Stimulated activated CD4-positive, alpha-beta T cell treated with anti-CD3 and anti-CD28 coated beads, Interleukin-1b, Interleukin-23, amount 100 ng/mL, for 4 hours (primary cell): Measurements from ENCODE around the gene CSF3R.
"Not testable (repeated sequence)": the region's sequence is repeated elsewhere in the genome, so short reads cannot be mapped to it uniquely, and the experiment has no call there.

Experiments
- DNase-seq, 2 donors: peaks; one replicate each; pipeline ENCODE4 v3.0.0-alpha.2; 2020; ENCODE audit warnings: low read depth in 2 of 2

CSF3R gene

DNA sequence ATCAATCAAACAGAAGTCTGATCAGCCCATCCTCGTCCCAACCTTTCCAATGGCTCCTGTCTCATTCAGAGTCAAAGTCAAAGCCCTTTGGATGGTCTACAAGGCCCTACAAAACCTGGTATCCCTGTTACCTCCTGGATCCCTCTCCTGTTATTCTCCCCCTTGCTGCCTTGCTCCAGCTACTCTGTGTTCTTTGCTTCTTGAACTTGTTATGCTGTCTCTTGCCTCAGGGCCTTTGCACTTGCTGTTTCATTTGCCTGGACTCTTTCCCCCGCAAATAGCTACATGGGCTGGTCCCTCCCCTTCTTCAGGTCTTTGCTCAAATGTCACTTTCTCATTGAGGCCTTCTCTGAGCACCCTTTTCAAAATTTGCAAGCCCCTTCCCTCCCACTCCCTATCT is 1.4 kb upstream of the CSF3R start:
- DNase-seq: no peak

DNA sequence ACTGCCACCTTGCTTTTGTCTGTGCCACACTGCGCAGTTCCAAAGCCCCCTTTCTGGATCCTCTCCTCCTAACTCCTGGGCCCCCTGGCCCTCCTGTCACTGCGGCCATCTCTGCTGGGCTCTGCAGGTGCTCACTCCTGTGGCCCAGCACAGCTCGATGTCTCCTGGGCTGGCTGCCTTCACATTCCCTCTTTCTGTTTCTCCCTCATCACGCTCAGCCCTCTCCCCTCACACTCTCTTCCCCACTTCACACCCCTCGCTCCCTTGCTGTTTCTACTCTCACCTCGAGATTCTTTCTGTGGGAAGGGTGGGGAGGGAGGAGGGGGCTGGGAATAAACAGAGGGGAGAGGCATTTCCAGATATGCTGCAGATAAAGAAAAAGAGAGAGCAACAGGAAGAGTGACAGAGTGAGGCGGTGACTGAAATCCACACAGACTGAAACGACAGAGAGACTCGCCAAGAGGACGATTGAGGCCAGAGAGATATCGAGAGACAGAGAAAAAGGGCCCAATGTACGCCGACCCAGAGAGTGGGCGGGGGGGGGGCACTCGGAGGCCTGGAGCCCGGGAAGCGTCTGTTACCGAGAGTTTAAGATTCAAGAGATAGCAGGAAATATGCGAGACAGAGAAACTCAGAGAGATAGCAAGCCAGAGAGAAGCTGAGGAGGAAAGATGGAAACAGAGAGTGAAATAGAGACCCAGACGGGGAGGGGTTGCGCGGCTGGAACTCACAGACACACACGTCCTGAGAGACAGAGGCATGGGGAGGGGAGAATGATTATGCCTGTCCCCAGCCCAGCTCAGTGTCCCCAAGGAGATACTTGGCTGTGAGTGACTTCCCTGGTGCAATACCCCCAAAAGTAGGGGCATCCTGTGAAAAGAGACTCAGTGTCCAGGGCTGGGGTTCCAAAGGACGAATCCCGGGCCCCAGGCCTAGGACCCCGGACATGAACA is 666 bp downstream of the CSF3R start:
- DNase-seq: no peak

DNA sequence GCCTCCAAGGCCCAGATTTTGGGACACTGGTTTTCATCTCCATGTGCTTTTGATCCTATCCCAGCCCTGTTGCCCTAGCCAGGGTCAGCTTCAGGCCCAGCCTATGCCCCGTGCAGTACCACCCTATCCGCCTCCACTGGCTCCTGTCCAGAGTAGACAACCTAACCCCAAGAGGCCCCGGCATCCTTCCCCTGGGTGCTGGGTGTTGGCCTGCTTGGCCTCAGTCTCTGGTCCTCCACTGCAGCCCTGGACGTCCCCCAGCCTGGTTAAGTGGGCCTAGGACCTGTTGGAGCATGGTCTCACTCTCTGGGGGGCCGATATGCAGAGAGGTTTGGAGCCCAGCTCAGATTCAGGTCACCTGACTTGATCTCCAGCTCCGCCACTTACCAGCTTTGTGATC is 1.6 kb downstream of the CSF3R start:
- no peak for DNase-seq

DNA sequence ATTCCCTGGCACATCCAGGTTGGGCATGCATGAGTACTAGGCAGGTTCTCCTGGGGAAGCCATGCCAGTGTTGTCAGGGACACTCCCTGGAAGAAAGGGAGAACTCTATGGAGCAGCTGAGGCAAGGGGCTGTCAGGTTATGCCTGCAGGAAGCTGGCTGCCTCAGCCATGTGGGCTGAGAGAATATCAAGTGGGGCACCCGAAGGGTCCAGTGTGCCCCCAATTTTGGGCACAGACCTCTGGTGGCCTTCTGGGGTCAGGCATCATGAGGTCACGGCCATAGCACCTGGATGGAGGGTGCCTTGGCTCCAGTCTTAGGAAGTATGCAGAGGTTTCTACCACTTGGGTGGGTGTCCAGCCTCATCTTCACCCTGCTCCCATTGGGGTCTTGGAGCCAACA is 2.6 kb downstream of the CSF3R start:
- DNase-seq: no peak

- DNase-seq: no peak
Measured at GRCh38 chr1:36479505-36480051, 3.1 kb downstream of the CSF3R start.

DNA sequence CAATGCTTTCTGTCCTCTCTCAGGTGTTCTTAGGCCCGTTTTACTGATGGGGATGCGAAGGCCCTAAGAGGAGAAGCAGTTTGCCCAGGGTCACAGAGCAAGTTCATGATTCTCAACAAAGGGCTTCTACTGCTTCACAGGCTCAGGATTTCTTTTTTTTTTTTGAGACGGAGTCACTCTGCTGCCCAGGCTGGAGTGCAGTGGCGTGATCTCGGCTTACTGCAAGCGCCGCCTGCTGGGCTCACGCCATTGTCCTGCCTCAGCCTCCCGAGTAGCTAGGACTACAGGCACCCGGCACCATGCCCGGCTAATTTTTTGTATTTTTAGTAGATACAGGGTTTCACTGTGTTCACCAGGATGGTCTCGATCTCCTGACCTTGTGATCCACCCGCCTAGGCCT is 5.1 kb downstream of the CSF3R start:
- DNase-seq: not testable (repeated sequence)

DNA sequence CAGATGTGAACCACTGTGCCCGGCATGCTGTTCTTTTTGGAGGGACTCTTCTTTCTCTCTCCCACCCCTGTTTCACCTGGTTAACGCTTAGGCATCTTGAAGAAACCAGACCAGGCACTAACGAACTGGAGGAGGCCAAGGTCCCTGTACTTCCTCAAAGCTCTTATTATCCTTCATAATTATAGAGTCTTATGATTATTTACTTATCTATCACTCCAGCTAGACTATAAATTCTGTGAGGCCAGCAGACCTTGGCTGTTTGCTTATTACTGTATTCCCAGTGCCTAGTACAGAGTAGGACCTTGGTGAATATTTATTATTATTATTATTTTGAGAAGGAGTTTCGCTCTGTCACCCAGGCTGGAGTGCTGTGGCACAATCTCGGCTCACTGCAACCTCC is 5.8 kb downstream of the CSF3R start:
- no peak for DNase-seq

GRCh38 chr1:36475910-36476604 is 6.7 kb downstream of the CSF3R start:
- no peak for DNase-seq

DNA sequence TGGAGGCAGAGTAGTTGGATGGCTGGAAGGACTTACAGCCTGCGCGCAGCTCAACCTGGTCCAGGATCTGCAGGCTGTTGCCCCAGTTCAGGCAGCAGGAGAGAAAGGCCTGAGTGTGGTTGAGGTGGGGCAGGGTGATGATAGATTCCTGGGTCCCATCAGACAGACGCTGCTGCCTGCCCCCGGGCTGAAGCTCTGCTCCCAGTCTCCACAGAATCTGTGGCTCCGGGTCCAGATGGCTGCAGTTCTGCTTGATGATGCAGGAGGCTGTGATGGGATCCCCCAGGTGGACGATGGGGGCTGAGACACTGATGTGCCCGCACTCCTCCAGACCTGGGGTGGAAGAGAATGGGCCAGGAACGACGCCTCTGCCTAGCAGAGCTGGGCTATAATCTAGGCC is 7.4 kb downstream of the CSF3R start:
- no peak for DNase-seq

GRCh38 chr1:36472656-36473055 is 10.1 kb downstream of the CSF3R start:
- DNase-seq: no peak

DNA sequence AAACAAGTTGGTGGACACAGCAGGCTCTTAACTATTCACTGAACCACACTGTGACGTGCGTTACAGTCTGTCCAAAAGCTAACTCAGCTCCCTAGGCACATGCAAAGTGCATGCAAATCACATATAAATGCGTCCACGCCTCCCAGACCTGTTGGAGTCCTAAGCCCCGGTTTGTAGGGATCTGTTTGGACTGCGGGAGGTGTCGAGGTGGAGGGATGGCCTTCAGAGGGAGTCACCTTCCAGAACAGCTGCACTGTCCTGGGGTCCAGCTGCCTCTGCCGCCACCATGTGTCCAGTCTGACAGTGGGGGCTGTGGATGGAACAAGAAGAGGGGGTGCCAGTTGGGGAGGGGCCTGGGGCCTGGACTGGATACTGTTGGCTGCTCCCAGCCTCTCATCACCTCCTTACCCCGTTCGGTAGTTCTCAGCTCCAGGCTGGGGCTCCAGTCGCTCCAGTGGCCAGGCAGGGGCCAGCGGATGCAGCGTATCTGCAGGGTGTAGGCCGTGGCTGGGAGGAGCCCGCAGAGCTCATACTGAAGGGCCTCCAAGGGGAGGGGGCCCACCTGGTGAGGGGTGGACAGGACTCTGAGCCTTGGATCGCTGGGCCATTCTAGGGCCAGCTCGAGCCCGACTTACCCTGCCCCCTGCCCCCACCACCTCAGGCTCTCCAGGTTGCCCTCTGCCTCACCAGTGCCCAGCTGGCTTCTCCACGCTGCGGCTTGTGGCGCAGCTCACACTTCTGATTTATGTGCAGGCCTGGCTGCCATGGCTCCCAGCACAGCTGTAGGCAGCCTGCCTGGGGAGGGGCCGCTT is 10.7 kb downstream of the CSF3R start:
- no peak for DNase-seq

GRCh38 chr1:36469163-36469562 is 13.6 kb downstream of the CSF3R start:
- DNase-seq: no peak

DNA sequence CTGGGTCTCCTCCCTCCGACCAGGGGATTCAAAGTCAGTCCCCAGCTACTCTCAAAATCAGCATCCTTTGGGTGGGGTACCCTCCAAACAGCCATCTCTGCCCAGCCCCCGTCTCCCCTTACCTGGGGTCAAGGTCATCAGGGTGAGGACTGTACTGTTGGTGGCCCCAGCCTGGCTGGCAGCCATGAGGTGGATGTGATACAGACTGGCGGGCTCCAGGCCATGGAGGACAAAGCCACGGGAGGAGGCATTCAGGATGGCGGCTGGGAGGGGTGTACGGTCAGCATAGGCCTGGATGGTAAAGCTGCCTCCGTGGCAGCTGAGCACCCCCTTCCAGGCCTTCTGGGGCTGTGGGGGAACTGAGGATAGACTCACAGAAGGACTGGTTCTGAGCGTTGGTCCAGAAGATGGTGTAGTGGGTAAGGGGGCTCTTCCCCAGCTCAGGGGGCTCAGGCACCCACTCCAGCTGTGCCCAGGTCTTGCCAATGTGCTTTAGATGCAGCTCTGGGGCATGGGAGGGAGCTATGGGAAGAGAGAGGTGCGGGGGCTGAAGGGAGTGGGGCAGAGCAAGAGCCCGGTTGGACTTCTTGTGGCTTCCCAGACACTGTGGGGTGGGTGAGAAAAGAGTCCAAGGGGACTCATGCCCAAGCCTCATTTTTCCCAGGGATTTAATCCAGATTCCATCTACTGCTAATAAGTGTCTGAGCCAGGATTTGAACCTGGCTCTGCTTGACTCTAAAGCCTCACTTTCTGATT is 14.8 kb downstream of the CSF3R start:
- DNase-seq: no peak

- DNase-seq: no peak
Measured at GRCh38 chr1:36467027-36467410, 15.7 kb downstream of the CSF3R start.

- no peak for DNase-seq
Measured at GRCh38 chr1:36466370-36467026, 16.2 kb downstream of the CSF3R start.

- no peak for DNase-seq
Measured at GRCh38 chr1:36465731-36466369, 16.9 kb downstream of the CSF3R start.

GRCh38 chr1:36464605-36465393 is 17.9 kb downstream of the CSF3R start:
- no peak for DNase-seq

DNA sequence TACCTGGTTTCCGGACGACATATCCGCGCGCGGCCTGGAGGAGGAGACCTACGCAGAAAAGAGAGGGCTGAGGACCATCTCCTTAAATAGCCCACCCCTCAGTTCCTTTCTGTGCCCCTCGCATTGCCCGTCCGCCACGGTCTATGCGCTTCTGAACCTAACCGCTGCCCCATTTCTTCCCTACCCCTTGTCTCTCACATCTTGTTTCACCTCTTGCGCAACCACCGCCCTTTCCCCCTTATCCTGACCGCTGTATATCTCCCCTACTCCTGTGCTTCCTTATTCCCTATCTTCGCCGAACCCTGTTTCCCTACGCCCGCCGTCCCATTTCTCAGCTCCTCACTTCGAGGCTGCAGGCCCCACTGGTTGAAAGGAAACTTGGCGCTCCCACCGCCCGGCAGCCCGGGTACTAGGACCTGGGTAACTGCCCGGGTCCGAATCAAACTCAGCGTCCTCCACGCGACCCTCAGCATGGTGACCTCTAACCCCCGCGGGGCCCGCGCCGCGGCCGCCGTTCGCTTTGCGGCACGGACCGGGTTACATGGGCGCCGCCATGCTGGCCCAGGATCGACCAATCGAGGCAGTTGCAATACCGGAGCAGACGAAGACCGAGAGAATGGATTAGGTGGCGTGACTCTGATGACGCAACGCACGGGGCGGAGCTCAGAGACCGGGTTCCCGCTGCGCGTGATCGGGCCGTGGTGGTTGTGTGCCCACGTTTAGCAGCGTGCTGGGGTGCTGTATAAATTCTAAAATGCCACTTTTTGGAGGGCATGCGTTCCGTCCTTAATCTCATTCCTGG is 18.7 kb downstream of the CSF3R start, which contains the start of gene MRPS15:
TSS of gene MRPS15 (minus strand) at position 582 of the 802 bp plus-strand sequence. CDS start at position 473, 109 bp downstream.
- DNase-seq: peak; percentile 93 to 94
